PC-3 (cell line): Measurements from ENCODE around the gene ANKS6.

Source experiments
- EZH2 ChIP-seq: fragments of 300-600 bp; sonication (generic); IDR thresholded peaks from one replicate; pipeline ENCODE4 v1.6.1; 2017; ENCODE audit warnings: antibody characterized with exemption, mild to moderate bottlenecking, low read length; ENCODE audit not compliant: unreplicated experiment
- EZH2phosphoT487 ChIP-seq: fragments of 300-600 bp; sonication (generic); IDR thresholded peaks from 2 replicates; pipeline ENCODE4 v1.6.1; 2018; ENCODE audit warnings: mild to moderate bottlenecking, antibody characterized with exemption, low read length, borderline replicate concordance
- TF ChIP-seq, protein P1 (sequence below): fragments of 300-600 bp; sonication (generic); conservative IDR thresholded peaks from 2 replicates; pipeline ENCODE4 v1.5.1; 2017; ENCODE audit warnings: antibody characterized with exemption, low read depth, mild to moderate bottlenecking, low read length

DNA sequence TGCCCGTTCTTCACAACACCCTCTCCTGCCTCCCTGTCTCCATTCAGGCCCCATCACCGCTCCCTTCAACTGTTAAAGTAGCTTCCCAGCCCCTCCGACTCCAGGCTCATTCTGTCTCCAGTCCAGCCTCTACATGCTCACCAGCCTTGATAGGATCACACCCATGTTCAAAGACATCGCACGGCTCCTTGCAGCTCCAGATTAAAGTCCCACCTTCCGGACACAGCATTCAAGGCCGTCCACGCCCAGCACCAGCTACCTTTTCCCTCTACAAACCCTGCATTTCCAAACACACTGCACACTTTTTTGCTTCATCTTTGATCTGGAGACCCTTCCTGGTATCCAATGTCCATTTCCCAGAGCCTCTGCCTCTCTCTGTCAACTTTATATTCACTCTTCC is 94.0 kb downstream of the ANKS6 start:
- TF ChIP-seq, protein P1, sequence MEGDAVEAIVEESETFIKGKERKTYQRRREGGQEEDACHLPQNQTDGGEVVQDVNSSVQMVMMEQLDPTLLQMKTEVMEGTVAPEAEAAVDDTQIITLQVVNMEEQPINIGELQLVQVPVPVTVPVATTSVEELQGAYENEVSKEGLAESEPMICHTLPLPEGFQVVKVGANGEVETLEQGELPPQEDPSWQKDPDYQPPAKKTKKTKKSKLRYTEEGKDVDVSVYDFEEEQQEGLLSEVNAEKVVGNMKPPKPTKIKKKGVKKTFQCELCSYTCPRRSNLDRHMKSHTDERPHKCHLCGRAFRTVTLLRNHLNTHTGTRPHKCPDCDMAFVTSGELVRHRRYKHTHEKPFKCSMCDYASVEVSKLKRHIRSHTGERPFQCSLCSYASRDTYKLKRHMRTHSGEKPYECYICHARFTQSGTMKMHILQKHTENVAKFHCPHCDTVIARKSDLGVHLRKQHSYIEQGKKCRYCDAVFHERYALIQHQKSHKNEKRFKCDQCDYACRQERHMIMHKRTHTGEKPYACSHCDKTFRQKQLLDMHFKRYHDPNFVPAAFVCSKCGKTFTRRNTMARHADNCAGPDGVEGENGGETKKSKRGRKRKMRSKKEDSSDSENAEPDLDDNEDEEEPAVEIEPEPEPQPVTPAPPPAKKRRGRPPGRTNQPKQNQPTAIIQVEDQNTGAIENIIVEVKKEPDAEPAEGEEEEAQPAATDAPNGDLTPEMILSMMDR = no peak
- TF ChIP-seq EZH2 = no peak
- TF ChIP-seq EZH2phosphoT487 = no peak
